Left lung (tissue), 10 donors: ENCODE measurements around the gene RCBTB2. TPM values are rescaled to one million over a fixed set of nuclear protein-coding genes. Genes with fewer than 3 reads are reported as not detected.
A peak's percentile ranks its signal among the peaks of the same experiment; 100 is the strongest.

Experiments
- ATAC-seq: fragments of 200-7000 bp; cut with Tn5 transposase; one replicate; pipeline ENCODE4 v1.9.1; 2020; ENCODE audit warnings: moderate library complexity
- DNase-seq, 4 donors: peaks; one replicate each; pipeline ENCODE4 v3.0.0-alpha.2; 2013 to 2020
- H3K27ac ChIP-seq, 2 donors: fragments of 200-600 bp; sonication (generic) in 1 of 2; one replicate each; pipeline versions ENCODE4 v1.5.0 to v1.8.0; 2020 to 2021
- H3K27me3 ChIP-seq, 2 donors: fragments of 200-600 bp; sonication (generic) in 1 of 2; one replicate each; pipeline versions ENCODE4 v1.5.0 to v1.8.0; 2020 to 2021
- H3K36me3 ChIP-seq, 2 donors: fragments of 200-600 bp; sonication (generic) in 1 of 2; one replicate each; pipeline versions ENCODE4 v1.5.0 to v1.8.0; 2020 to 2021
- H3K4me1 ChIP-seq, 2 donors: fragments of 200-600 bp; one replicate each; pipeline ENCODE4 v1.8.0; 2021
- H3K4me3 ChIP-seq, 2 donors: fragments of 200-600 bp; sonication (generic) in 1 of 2; one replicate each; pipeline versions ENCODE4 v1.5.0 to v1.8.0; 2020 to 2021; ENCODE audit warnings: mild to moderate bottlenecking in 1 of 2
- H3K9me3 ChIP-seq, 2 donors: fragments of 200-600 bp; sonication (generic) in 1 of 2; one replicate each; pipeline versions ENCODE4 v1.5.0 to v1.8.0; 2020 to 2021
- CTCF ChIP-seq, 2 donors: fragments of 200-600 bp; sonication (generic) in 1 of 2; IDR thresholded peaks; one replicate each; pipeline versions ENCODE4 v1.5.0 to v1.8.0; 2021; ENCODE audit warnings: antibody characterized with exemption in 2 of 2
- intact Hi-C, 2 donors: fragments of 100-400 bp; cut with DNase I; formaldehyde crosslinking; loops; one replicate each; pipeline versions ENCODE4 v1.11.2 to v1.14.2; 2022
- polyA plus RNA-seq, 6 donors: library from polyadenylated mRNA; unstranded; fragments of 120-200 nt; gene quantifications; one replicate each; pipeline ENCODE4 v1.2.1, GENCODE V29; 2013; ENCODE audit not compliant: insufficient read length in 6 of 6
- total RNA-seq, 2 donors: library from RNA; stranded (reverse); fragmentation: NEBNext Ultra II Directional; extraction: Animal tissue kit (Norgen Biotek cat#: 25700); gene quantifications; one replicate each; pipeline ENCODE4 v1.2.1, GENCODE V29; 2021
- donor health status: DM: no; HTN: yes; CAD: no.
- donor health status: DM: no; HTN: no; CAD: no.

The RCBTB2 gene
- total and polyA plus RNA-seq, 8 donors: 17.1 to 44.5 (median 40.6) TPM

- no peak for TF ChIP-seq CTCF (IDR thresholded peaks at IDR 0.05)
- intact Hi-C loops: no loop called here
- H3K27me3 ChIP-seq: no peaks in the 10 kb centered on the region
- no peaks in the 10 kb centered on the region for H3K4me1 ChIP-seq
- H3K4me3 ChIP-seq: no peak overlapping the region
- DNase-seq (no peak), ATAC-seq (no peak)
- peaks cover 0 to 23% of the 10 kb centered on the region in 2 donors for H3K36me3 ChIP-seq
- H3K27ac ChIP-seq: no peak overlapping the region
- H3K9me3 ChIP-seq: no peaks in the 10 kb centered on the region
Observed at GRCh38 chr13:48483575-48483974, 49.3 kb downstream of the RCBTB2 start.

- intact Hi-C loops: no loop called here
- no peak for DNase-seq
- Histone ChIP-seq H3K9me3 (no peaks in the 10 kb centered on the region), H3K27me3 (no peaks in the 10 kb centered on the region), H3K36me3 (peaks cover 0 to 26% of the 10 kb centered on the region in 2 donors), H3K4me1 (peaks cover 0 to 8% of the 10 kb centered on the region in 2 donors), H3K4me3 (no peak overlapping the region), H3K27ac (no peak overlapping the region)
- no peak for TF ChIP-seq CTCF (IDR thresholded peaks at IDR 0.05)
- no peak for ATAC-seq
Observed at GRCh38 chr13:48478391-48478790, 54.5 kb downstream of the RCBTB2 start.

GRCh38 chr13:48477191-48477855 is 55.6 kb downstream of the RCBTB2 start:
- H3K27ac ChIP-seq: no peak overlapping the region
- no peak for DNase-seq
- peaks cover 0 to 8% of the 10 kb centered on the region in 2 donors for H3K4me1 ChIP-seq
- no peak overlapping the region for H3K4me3 ChIP-seq
- H3K9me3 ChIP-seq: no peaks in the 10 kb centered on the region
- H3K36me3 ChIP-seq: peaks cover 0 to 30% of the 10 kb centered on the region in 2 donors
- H3K27me3 ChIP-seq: no peaks in the 10 kb centered on the region
- no peak for TF ChIP-seq CTCF (IDR thresholded peaks at IDR 0.05)
- intact Hi-C loops: no loop called here
- no peak for ATAC-seq

- Histone ChIP-seq H3K9me3 (no peaks in the 10 kb centered on the region), H3K4me3 (no peak overlapping the region), H3K27me3 (no peaks in the 10 kb centered on the region), H3K27ac (no peak overlapping the region), H3K36me3 (peaks cover 0 to 30% of the 10 kb centered on the region in 2 donors), H3K4me1 (peaks cover 0 to 8% of the 10 kb centered on the region in 2 donors)
- DNase-seq (no peak), ATAC-seq (no peak)
- no peak for TF ChIP-seq CTCF (IDR thresholded peaks at IDR 0.05)
- intact Hi-C loops: no loop called here
Observed at GRCh38 chr13:48476686-48477085, 56.2 kb downstream of the RCBTB2 start.

- Histone ChIP-seq H3K4me3 (no peak overlapping the region), H3K4me1 (peaks cover 0 to 8% of the 10 kb centered on the region in 2 donors), H3K36me3 (peaks cover 0 to 30% of the 10 kb centered on the region in 2 donors), H3K27ac (no peak overlapping the region), H3K9me3 (no peaks in the 10 kb centered on the region), H3K27me3 (no peaks in the 10 kb centered on the region)
- intact Hi-C loops: no loop called here
- peak; percentile 38 for ATAC-seq
- TF ChIP-seq CTCF (IDR thresholded peaks at IDR 0.05): no peak
- DNase-seq: no peak
Observed at GRCh38 chr13:48476215-48476614, 56.7 kb downstream of the RCBTB2 start.
